Brain pericyte (primary cell): ENCODE measurements around the gene CDC20.

ENCODE experiments used
- DNase-seq: peaks from one replicate; pipeline ENCODE4 v3.0.0-alpha.2; 2012; ENCODE audit warnings: low read depth, low spot score

The CDC20 gene

GRCh38 chr1:43329995-43330751, 28.6 kb upstream of the CDC20 start:
- peak; percentile 26 for DNase-seq

- no peak for DNase-seq
Measured at GRCh38 chr1:43331688-43332087, 27.1 kb upstream of the CDC20 start.

GRCh38 chr1:43334453-43335205, 24.2 kb upstream of the CDC20 start:
- DNase-seq, result no peak

- DNase-seq, result no peak
Measured at GRCh38 chr1:43337588-43337987, 21.2 kb upstream of the CDC20 start, which contains the start of gene MPL. TSS of gene MPL (plus strand) at chr1:43337818. CDS start at chr1:43337849, 31 bp downstream.

GRCh38 chr1:43338001-43338400, 20.8 kb upstream of the CDC20 start:
- DNase-seq, result no peak

GRCh38 chr1:43339584-43340232, 19.1 kb upstream of the CDC20 start:
- no peak for DNase-seq

- no peak for DNase-seq
Measured at GRCh38 chr1:43340559-43340958, 18.2 kb upstream of the CDC20 start.

GRCh38 chr1:43344267-43344850, 14.4 kb upstream of the CDC20 start:
- no peak for DNase-seq

- no peak for DNase-seq
Measured at GRCh38 chr1:43345120-43345519, 13.7 kb upstream of the CDC20 start.

GRCh38 chr1:43346636-43347035, 12.1 kb upstream of the CDC20 start:
- no peak for DNase-seq

GRCh38 chr1:43348343-43348808, 10.4 kb upstream of the CDC20 start:
- DNase-seq, result no peak

GRCh38 chr1:43348809-43349593, 9.8 kb upstream of the CDC20 start:
- no peak for DNase-seq

- DNase-seq, result no peak
Measured at GRCh38 chr1:43349594-43350306, 9.0 kb upstream of the CDC20 start.

- no peak for DNase-seq
Measured at GRCh38 chr1:43350976-43351375, 7.8 kb upstream of the CDC20 start.

- no peak for DNase-seq
Measured at GRCh38 chr1:43351421-43352350, 7.1 kb upstream of the CDC20 start.

GRCh38 chr1:43352351-43352705, 6.5 kb upstream of the CDC20 start:
- DNase-seq, result no peak

GRCh38 chr1:43352881-43353280, 5.9 kb upstream of the CDC20 start:
- no peak for DNase-seq

GRCh38 chr1:43354471-43354870, 4.3 kb upstream of the CDC20 start:
- no peak for DNase-seq

- no peak for DNase-seq
Measured at GRCh38 chr1:43354936-43355335, 3.8 kb upstream of the CDC20 start.

GRCh38 chr1:43357251-43357650, 1.5 kb upstream of the CDC20 start:
- no peak for DNase-seq
